NCI-H2029 (cell line): ENCODE measurements around the gene LTV1.
A peak's percentile ranks its signal among the peaks of the same experiment; 100 is the strongest.
"Not testable (repeated sequence)": the region's sequence is repeated elsewhere in the genome, so short reads cannot be mapped to it uniquely, and the experiment has no call there.

Experiments
- DNase-seq: peaks from one replicate; lab custom pipeline; 2025; lab: John Stamatoyannopoulos, UW

The LTV1 gene, protein sequence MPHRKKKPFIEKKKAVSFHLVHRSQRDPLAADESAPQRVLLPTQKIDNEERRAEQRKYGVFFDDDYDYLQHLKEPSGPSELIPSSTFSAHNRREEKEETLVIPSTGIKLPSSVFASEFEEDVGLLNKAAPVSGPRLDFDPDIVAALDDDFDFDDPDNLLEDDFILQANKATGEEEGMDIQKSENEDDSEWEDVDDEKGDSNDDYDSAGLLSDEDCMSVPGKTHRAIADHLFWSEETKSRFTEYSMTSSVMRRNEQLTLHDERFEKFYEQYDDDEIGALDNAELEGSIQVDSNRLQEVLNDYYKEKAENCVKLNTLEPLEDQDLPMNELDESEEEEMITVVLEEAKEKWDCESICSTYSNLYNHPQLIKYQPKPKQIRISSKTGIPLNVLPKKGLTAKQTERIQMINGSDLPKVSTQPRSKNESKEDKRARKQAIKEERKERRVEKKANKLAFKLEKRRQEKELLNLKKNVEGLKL

DNA sequence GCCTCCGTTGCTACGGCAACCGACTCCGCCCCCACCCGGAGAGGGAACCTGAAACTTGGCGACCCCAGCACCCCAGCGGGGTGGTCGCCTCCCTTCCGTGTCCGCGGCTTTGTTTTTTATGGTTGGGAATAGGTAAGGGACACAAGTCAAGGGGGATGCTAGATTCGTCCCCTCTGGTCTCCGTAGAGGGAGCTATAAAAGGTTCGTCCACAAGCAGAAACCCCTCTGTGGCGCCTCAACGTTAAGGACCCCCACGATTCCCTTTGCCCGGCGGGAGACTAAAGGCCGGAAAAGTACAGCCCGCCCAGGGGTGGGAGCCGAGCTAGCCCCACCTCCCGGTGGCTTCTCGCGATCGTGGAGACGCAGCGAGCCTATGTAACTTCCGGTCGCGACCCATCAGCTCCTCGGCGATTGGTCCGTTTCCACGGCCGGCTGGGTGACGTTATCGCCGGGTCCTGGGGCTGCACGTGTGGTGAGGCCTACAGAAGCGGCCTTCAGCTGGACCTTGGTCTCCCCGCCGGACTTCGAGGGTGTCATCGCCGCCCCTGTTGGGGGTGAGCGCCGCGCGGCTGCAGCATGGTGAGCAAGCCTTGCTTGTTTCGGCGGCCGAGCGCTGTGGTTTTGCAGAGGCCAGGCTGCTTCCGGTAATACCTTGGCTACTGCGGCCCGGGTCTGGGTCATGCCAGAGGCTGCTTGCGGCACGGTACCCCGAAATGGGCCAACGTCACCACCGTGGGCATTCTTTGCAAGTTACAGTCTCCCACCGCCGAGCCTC lies at the start of gene LTV1:
Gene LTV1 (plus strand): TSS at position 437 of the 775 bp plus-strand sequence. CDS start 140 bp downstream, at position 577.
- peak; percentile 80 for DNase-seq

DNA sequence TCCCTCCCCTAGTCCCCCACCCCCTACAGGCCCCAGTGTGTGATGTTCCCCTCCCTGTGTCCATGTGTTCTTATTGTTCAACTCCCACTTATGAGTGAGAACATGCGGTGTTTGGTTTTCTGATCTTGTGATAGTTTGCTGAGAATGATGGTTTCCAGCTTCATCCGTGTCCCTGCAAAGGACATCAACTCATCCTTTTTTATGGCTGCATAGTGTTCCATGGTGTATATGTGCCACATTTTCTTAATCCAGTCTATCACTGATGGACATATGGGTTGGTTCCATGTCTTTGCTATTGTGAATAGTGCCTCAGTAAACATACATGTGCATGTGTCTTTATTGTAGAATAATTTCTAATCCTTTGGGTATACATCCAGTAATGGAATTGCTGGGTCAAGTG lies 46.6 kb upstream of the LTV1 start:
- not testable (repeated sequence) for DNase-seq

DNA sequence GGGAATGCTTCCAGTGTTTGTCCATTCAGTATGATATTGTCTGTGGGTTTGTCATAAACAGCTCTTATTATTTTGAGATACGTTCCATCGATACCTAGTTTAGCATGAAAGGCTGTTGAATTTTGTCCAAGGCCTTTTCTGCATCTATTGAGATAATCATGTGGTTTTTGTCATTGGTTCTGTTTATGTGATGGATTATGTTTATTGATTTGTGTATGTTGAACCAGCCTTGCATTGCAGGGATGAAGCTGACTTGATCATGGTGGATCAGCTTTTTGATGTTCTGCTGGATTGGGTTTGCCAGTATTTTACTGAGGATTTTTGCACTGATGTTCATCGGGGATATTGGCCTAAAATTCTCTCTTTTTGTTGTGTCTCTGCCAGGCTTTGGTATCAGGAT lies 44.7 kb upstream of the LTV1 start:
- DNase-seq = not testable (repeated sequence)

DNA sequence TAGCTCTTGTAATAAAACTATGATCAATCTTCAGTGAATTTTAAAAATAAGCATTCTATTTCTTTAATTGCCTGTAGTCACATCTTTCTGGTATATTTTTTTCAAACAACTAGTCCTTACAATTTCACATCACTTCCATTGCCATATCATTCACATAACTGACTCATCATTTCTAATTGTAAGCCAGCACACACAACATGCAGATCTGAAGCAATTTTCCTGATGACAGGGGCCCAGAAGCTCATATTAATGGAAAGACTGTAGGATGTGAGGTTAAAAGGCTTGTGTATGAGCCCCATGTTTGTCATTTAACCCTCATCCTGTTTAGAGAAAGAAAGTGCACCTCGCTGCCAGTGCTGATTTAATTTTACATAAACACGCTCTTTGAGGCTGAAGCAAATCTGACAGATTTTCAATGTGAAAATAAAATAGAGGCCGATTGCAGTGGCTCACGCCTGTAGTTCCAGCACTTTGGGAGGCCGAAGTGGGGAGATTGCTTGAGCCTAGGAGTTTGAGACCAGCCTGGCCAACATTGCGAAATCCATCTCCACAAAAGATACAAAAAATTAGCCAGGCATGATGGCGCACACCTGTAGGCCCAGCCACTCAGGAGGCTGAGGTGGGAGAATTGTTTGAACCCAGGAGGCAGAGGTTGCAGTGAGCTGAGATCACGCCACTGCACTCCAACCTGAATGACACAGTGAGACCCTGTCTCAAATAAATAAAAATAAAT lies 40.1 kb upstream of the LTV1 start:
- no peak for DNase-seq

DNA sequence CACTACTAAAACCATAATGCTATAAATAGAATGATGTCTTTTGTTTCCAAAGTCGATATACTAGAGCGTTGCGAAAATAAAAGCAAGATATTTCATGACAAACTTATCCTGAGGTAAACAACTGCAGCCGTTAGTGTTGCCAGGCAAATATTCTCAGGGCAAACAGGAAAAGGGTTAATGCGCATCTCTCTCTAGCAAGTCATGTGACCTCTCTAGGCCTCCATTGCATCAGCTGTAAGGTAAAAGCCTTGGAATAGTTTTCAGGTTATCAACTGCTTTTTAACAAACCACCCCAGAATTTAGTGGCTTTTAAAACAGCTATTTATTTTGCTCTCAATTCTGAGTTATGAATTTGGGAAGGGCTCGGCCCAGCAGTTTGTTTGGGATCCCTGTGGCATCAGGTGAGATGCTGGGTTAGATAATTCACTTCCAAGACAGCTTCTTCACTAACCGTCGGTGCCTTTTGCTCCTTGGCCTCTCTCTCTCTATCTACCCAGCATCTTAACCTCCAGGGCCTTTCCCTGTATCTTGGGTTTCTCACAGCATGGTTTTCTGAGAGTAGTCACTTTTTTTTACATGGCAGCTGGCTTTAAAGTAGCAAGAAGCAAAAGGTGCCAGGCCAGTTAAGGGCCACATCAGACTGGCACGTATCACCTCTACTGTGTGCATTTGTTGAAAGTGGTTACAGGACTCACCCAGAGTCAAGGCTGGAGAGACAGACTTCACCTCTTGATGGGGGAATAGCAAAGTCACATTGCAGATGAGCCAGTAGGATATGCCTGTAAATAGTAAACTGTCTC lies 39.2 kb upstream of the LTV1 start:
- DNase-seq = no peak

DNA sequence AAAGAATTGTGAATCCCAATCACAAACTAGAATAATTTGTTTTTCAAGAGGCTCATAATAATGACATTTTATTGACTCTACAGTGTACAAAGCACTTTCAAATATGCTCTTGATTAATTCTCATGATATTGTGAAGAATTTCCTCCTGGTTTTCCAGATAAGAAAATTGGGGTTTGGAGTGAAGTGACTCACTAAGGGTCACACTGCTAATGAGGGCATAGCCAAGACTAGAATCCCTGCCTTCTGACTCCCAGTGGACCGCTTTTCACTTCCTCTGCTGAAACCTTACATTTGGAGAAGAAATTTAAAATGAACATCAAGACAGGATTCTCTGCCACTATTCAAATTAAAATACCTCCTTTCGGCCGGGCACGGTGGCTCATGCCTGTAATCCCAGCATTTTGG lies 38.3 kb upstream of the LTV1 start:
- DNase-seq = no peak

DNA sequence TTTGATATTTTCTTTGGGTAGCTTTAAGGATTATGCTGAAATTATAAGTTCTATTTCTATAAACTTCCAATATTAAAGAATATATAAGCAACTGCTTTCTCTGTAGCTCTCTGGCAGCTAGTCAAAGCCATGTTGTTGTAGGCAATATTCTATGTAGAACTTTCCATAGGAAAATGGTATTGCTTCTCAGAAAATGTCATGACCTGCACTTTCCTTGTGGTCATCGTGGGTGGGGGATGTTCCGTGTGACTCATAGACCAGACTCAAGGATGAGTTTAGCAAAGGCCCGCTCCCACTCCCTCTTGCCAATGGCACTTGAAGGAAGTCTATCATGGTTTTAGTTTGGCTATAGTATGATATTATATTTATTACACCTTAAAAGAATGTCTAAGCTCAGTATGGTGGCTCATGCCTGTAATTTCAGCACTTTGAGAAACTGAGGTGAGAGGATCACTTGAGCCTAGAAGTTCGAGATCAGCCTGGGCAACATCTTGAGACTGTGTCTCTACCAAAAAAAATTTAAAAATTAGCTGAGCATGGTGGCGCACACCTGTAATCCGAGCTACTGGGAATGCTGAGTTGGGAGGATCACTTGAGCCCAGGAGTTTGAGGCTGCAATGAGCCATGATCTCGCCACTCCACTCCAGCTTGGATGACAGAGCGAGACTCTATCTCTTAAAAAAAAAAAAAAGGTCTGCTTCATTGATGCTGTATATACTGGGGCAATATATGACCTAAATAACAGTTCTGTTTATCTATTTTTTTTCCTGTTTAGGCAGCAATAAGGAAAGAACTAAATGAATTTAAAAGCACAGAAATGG lies 36.6 kb upstream of the LTV1 start:
- no peak for DNase-seq

DNA sequence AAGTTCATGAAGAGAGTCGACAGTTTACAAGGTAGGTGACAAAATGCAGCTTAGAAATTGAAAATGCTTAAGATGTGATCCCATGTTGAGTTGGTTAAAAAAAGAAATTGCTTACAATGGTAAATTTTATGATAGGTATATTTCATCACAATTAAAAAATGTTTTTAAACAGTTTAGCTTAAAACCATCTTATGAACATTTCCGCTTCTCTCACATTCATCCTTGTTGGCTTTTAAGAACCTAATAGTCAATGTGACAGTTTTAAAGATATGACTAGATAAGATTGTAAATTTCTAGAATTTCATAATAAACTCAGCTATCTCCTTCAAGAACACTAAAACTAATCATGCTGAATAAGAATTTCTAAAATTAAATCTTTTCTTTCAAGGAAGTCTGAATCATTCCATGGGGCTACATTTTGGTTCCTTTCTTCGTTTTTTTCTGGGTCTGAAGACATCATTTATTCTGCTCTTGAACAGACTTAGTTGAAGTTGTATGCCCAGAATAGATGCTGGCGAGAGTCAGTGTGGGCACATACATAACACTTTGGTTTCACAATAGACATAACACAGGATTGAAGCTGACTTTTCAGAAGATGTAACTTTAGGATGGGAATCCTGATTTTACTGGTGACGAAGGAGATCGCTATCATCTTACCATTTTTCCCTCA lies 35.9 kb upstream of the LTV1 start:
- no peak for DNase-seq

DNA sequence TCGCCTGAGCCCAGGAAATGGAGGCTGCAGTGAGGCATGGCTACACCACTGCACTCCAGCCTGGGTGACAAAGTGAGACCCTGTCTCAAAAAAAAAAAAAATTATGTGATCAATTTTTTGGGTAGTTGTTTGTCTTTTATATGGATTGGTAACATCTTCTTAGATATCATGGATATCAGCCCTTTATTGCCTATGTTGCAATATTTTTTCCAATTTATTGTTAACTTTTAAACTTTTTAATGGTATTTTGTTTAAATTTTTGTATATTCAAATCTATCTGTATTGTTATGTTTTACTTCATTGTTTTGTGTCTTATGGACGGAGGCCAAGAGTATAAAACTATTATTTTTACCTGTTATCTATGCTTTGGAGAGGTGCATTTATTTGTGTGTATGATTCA lies 32.4 kb upstream of the LTV1 start:
- no peak for DNase-seq

DNA sequence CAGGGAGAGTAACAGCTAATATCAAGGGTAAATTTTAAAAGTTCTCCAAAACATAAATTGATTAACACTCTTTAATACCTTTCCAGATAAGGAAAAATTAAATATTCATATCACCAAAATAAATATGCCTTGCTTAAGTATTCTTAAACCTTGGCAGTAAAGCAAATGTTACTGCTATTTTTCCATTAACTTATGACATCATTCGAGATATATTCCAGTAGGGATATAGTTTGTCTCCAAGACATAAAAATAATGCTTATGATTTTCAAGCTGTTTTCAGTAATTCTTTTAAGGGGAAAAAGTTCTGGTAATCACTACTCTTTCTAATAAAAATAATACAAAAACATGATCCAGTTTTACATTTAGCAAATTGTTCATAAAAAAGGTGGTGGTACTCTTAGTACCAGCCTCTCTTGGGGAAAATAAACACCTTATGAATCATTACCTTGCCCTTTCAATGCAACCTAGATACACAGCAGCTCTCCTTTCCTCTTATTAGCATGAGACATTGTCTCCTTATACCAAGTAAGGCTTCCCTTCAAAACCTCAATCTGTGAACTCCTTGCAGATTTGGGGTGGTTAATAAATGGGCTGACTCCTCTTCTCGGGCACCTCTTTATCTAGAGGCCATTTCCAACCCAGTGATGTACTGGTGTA lies 31.5 kb upstream of the LTV1 start:
- DNase-seq = no peak

DNA sequence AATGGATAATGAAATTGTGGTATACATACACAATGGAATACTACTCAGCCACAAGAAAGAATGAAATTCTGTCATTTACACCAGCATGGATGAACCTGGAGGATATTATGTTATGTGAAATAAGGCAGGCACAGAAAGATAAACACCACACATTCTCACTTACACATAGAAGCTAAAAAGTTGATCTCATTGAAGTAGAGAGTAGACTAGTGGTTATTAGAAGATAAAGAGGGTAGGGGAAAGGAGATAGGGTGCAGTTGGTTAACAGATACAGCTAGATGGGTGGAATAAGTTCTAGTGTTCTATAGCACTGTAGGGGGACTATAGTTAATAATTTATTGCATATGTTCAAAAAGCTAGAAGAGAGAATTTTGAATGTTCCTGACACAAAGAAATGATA lies 25.5 kb upstream of the LTV1 start:
- no peak for DNase-seq

DNA sequence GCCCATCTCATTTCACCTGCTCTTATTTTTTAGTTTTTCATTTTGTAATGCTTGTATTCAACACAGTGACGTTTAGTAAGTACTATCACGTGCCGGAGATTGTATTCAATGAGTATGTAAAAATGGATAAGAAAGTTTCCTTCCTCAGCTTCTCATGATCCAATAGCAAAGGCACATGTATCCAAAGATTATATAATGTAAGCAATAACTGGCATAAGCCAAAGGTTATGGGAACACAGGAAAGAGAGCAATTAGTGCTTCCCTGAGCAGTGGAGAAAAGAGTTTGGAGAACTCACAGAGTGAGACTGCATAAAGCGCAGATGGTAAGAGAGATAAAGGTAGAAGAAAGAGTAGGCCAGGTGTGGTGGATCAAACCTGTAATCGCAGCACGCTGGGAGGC lies 21.8 kb upstream of the LTV1 start:
- DNase-seq = no peak

DNA sequence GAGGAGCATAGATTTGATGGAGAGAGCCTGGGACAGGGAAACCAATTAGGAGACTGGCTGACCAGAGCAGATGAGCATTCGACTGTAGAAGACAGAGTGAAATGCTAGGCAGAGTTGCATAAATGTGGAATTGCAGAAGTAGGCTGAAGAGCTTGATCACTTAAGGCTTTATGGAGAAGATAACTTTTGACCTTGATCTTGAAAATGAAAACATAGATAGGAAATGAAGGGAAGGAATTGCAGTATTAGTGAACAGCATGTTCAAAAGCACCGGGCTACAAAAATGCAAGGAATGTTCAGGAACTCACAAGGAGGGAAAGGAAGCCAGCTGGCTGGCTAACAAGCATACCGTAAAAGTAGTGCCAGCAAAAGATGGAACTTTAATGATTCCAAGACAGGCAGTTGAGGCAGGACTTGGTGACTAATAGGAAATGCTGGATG lies 20.5 kb upstream of the LTV1 start:
- no peak for DNase-seq

DNA sequence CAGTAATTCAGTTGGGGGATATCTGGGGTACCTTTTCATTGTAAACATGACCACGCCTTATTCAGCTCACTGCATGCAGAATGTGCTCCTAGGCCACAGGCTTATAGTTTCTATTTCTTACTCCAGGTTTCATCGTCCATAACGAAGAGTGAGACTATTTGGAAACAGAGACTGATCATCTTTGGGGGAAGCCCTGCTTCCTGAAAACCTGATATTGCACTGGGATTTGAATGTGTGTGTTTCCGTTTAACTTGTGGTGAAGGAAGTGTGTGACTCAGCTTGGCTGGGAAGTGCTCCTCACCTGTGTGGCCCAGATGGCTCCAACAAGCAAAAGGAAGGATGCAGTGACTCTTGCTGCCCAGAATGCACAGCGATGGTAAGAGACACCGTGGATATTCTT lies 19.6 kb upstream of the LTV1 start:
- DNase-seq = no peak

DNA sequence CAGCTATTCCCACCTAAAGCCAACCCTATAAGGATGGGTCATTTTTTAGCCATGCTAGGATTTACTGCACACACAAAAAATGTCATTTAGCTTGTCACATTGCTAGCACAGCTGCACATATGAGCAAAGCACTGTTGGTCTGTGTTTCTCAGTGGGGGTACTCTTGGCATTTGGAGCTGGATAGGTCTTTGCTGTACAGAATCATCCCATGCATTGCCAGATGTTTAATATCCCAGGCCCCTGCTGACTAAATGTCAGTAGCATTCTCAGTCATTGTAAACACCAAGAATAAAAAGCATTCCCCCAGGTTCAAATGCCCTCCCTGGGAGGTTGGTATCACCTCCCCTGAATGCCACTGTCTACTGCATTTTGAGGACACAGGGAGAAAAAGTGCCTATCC lies 14.6 kb upstream of the LTV1 start:
- DNase-seq = no peak

DNA sequence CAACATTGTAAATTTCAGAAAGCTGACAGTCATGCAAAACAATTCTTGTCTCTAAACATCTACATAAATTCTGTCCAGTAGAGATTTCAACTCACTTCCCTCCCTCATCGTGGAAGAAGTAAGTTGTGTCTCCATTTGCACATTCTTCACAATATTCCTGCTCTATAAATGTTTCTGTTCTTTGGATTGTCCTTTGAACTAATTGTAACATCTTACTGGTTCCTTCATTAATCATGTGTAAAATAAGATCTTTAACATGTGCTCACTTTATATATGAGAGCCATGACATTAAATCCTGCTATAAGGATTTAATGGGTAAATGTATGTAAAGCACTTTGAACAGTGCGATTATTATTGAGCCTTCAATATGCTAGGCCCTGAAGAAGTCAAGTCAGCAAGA lies 7.0 kb upstream of the LTV1 start:
- DNase-seq = no peak

DNA sequence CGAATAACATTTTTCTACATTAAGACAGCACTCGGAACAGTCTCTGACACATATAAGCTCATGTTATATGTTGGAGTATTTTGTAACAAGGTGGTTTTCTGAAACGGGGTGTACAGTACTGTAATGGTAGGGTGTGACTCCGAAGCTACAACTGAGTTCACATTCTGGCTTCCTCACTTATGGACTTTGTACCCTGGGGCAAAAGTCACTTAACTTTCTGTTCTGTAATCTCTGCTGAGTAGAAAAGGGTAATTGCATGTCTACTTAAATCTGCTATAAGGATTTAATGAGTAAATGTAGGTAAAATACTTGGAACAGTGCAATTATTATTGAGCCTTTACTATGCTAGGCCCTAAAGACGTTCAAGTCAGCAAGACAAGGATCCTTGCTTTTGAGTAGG lies 4.7 kb upstream of the LTV1 start:
- DNase-seq = no peak

DNA sequence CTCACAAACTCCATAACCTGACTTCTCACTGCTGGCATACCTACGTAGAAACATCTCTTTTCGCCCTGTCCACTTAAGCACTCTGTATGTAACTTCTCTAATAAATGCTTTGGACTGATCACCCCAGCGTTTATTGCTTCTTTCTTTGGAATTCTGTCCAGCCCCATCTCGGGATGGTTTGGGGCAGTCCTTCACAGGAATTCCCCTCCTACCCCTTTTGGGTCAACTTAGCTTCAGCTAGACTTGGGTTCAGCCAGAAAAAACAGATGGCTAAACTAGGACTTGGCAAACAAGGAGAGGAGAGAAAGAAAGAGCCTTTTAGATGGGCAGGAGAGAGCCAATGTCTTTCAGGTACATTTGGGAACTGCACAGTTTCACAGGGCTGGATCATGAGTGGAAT lies 3.9 kb upstream of the LTV1 start:
- no peak for DNase-seq

DNA sequence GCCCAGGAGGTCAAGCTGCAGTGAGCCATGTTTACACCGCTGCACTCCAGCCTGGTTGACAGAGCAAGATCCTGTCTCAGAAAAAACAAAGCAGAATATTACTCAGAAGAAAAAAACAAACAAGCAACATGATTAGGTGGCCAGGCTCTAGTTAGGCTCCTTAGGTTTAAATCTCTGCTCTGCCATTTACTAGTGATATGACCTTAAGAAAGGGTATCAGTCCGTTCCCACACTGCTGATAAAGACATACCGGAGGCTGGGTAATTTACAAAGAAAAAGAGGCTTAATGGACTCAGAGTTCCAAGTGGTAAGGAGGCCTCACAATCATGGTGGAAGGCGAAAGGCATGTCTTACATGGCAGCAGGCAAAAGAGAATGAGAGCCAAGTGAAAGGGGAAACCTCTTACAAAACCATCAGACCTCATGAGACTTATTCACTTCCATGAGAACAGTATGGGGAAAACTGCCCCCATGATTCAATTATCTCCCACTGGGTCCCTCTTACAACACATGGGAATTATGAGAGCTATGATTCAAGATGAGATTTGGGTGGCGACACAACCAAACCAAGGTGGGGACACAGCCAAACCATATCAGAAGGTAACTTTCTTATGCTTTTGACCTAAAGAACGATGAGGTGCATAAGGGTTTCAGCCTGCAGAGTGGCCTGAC lies 2.4 kb upstream of the LTV1 start:
- no peak for DNase-seq
